GM12891 (cell line): ENCODE measurements around the gene PLA2G2A.

Experiments used
- DNase-seq: peaks from one replicate; pipeline ENCODE4 v3.0.0; 2011; ENCODE audit warnings: low spot score; ENCODE audit not compliant: insufficient read length
- FAIRE-seq: peaks from 2 replicates; lab custom pipeline; 2011; peaks lifted over from hg19 to GRCh38; lab: Jason Lieb, UNC
- PAX5 ChIP-seq: IDR thresholded peaks from 2 replicates; pipeline ENCODE4 v1.6.1; 2011; ENCODE audit warnings: low read length, moderate library complexity, mild to moderate bottlenecking; ENCODE audit not compliant: insufficient read depth, severe bottlenecking
- POLR2A ChIP-seq: IDR thresholded peaks from 2 replicates; pipeline ENCODE4 v1.6.1; 2011; ENCODE audit warnings: low read depth, low read length, control low read depth
- POLR2AphosphoS5 ChIP-seq: IDR thresholded peaks from 2 replicates; pipeline ENCODE4 v1.6.1; 2011; ENCODE audit warnings: low read depth, low read length, control low read depth
- POU2F2 ChIP-seq: IDR thresholded peaks from 2 replicates; pipeline ENCODE4 v1.6.1; 2011; ENCODE audit warnings: low read depth, mild to moderate bottlenecking, control low read depth, low read length, moderate library complexity
- SPI1 ChIP-seq: IDR thresholded peaks from 2 replicates; pipeline ENCODE4 v1.6.1; 2011; ENCODE audit warnings: low read depth, low read length, control low read depth
- TAF1 ChIP-seq: IDR thresholded peaks from 2 replicates; pipeline ENCODE4 v1.6.1; 2011; ENCODE audit warnings: low read depth, low read length, control low read depth

The PLA2G2A gene

DNA sequence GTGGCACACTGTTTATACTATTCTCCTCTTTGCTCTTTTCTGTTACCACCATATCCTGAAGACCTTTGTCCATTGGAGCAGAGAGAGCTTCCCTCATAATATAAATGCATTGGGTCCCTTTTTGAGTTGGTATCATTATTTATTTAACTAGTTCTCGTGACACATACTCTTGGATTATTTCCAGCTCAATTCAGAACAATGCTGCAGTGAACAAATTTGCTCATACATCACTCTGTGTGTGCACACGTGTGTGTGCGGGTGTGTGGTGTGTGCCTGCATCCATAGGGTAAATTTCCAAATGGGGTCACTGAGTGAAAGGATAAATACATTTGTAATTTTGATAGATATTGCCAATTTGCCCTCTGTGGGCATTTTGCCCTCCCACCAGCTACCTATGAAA is 5.8 kb downstream of the PLA2G2A start:
- FAIRE-seq = no peak
- TF ChIP-seq PAX5 = no peak
- no peak for TF ChIP-seq POU2F2
- no peak for TF ChIP-seq SPI1
- no peak for TF ChIP-seq TAF1
- no peak for TF ChIP-seq POLR2AphosphoS5
- TF ChIP-seq POLR2A = no peak
- no peak for DNase-seq

DNA sequence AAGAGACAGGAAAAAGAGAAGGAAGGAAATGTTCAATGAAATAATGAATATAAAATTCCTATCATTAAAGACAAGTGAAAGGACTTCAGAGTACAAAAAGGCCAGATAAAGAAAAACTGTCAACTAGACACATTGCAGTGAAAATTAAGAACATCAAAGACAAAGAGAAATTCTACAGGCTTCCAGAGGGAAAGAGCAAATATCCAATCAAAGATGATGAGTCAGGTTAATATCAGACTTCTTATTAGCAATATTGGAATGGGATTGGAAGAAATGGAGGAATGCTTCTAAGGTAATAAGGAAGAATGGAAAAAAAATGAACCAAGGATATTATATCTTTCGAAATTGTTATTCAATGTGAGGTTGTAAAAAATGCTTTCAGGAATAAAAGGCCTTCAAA is 7.8 kb downstream of the PLA2G2A start:
- DNase-seq (no peak), FAIRE-seq (no peak)
- TF ChIP-seq PAX5 (no peak), POLR2A (no peak), SPI1 (no peak), POU2F2 (no peak), POLR2AphosphoS5 (no peak), TAF1 (no peak)

DNA sequence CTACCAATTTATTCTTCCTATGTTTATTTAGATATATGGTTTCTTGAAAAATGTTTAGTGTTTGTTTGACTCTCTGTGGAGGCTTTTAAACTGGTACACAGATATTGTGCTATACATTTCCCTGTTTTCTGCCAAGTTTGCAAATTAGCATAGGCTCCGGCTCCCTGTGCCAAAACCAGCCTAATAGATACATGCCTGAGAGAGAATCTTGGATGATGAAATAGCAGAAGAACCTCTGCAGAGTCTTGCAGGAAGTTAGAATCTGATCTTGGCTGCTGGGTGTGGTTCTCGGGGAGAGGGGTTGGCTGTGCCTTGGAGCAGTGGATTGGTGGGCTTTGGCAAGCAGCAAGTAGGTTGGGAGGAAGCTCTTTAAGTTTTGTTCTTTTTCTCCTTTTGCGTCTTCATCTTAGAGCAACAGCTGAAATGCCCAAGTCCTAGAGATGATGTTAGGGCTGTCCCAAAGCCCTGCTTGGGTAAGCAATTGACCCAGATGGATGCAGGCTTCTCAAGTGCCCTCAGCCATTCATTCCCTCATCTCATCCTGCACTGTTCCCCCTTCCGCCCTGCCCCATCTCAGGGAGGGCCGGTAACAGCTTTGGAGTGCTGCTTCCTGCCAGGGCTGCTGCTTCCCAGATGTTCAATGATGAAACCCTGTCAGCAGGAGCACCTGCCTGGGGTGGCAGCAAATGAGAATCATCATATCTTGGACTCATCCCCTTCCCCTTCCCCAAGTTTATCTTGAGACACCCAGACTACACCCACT is 9.3 kb downstream of the PLA2G2A start:
- no peak for DNase-seq
- no peak for FAIRE-seq
- no peak for TF ChIP-seq PAX5
- TF ChIP-seq POU2F2 = no peak
- no peak for TF ChIP-seq POLR2A
- no peak for TF ChIP-seq POLR2AphosphoS5
- no peak for TF ChIP-seq SPI1
- TF ChIP-seq TAF1 = no peak

DNA sequence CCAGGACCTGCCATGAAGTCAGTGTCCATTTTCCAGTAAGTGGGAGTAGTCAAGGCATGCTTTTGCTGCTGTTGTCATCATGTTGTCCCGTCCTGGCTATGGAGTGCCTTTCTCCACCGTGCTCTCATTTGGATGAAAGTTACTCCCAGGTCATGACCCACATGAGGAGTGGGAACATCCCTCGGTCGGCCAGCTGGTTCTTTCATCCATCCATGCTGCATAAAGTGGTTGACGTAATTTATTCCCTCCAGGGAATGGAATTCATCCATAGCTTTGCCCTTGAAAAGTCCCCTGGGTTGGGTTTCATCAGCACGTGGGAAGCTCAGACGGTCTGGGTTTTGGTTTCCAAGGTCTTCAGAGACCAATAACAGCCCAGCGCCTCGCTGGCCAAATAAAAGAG is 11.6 kb downstream of the PLA2G2A start:
- no peak for FAIRE-seq

DNA sequence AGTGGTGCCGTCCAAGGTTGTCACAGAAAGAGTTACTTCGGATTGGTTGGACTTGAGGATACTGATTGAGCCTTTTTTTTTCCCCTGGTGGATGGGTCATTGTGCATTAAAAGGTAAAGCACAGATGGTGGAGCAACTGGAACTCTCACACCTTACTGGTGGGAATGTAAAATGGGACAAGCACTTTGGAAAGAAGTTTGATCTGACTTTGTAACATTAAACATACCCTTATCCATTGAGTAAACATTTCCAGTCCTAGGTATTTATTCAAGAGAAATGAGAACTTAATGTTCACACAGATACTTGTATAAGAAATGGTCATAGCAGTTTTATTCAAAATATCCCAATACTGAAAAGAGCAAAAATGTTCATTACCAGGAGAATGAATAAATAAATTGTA is 14.9 kb downstream of the PLA2G2A start:
- DNase-seq (no peak), FAIRE-seq (no peak)
- TF ChIP-seq TAF1 (no peak), PAX5 (no peak), SPI1 (no peak), POLR2A (no peak), POLR2AphosphoS5 (no peak), POU2F2 (no peak)

More for the DNA sequence above, 11.6 kb downstream of the PLA2G2A start:
- no peak for DNase-seq
- TF ChIP-seq SPI1 = no peak
- no peak for TF ChIP-seq TAF1
- no peak for TF ChIP-seq POU2F2
- TF ChIP-seq POLR2AphosphoS5 = no peak
- no peak for TF ChIP-seq PAX5
- TF ChIP-seq POLR2A = no peak

DNA sequence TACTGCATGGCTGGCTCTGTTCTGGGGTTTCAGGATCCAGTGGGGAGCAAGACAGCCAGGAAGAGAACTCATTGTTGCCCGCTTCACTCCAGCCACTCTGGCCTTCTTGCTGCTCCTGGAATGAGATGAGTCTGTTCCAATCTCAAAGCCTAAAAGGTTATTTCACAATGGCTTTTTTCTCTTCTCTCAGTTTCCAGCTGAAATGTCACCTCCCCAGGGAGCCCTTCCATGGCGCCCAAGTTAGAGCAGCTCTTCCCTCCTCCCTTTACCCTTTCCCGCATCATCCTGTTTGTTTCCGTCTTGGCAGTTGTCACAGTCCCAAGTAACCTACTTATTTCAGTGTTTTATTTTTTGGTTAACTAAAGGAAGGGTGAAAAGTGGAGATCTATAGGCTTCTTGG is 15.8 kb downstream of the PLA2G2A start:
- TF ChIP-seq POLR2A (no peak), POLR2AphosphoS5 (no peak), PAX5 (no peak), SPI1 (no peak), TAF1 (no peak)
- no peak for DNase-seq
- FAIRE-seq = no peak

DNA sequence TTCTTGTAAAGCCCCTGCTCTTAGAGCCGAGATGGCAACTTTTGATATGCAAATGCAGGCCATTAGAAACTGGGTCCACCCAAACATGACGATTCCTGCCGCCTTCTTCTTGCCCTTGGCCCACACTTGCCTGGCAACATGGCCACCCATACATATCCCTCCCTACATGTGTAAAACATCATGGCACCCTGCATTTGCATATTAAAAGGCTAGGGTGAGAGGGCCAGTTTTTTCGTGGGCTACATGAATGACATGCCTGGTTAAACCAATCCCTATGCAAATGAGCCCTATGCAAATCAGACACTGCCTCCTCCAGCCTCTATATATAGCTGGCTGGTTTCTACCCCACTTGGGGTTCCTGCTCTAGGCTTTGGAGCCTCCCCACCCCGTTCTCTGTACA is 18.8 kb downstream of the PLA2G2A start:
- no peak for DNase-seq
- TF ChIP-seq POU2F2 (peak; percentile 91), SPI1 (no peak)

DNA sequence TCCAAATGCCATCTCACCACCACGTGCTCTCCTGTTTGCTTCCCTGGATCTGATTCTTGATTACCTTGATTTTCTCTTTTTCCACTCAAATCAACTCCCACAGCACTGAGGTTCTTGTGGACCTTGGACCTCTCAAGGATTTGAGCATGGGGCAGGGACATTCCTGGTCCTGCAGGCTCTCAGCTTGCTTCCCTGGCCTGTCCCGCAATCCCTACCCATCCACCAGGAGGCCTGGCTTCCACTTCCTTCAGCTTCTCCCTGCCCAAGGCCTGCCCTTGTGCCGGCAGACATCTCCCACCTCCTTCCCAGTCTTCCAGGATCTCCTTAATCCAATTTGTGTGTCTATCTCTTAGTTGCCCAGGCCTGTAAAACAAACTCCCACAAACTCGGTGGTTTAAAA is 21.6 kb downstream of the PLA2G2A start:
- TF ChIP-seq POLR2A (no peak), PAX5 (no peak), POU2F2 (no peak), TAF1 (no peak), SPI1 (no peak), POLR2AphosphoS5 (no peak)
- FAIRE-seq = no peak

More for the DNA sequence above, 18.8 kb downstream of the PLA2G2A start:
- no peak for FAIRE-seq

DNA sequence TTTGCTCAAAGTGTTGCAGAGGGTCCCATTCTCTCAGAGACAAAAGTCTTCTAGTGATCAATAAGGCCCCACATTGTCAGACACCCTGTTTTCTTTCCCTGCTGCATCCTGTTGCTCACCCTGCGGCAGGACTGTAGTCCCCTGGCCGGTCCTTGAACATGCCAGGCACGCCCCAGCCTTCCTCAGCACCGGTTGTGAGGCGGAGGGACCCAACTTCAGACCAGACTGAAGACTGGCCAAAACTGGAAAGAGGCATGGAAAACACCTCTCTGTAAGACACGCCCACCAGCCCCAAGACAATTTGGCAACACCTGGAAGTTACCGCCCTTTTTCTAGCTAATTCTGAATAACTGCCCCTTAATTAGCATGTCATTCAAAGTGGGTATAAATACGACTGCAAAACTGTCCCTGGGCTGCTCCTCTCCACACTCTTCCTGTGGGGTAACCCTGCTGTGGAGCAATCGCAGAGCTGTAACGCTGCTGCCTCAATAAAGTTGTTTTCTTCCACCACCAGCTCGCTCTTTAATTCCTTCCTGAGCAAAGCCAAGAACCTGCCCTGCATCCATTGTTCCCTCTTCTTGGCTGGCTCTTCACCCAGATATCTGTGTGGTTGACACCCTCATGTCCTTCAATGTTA is 23.8 kb downstream of the PLA2G2A start:
- FAIRE-seq = no peak
- no peak for DNase-seq
- TF ChIP-seq POLR2AphosphoS5 (no peak), PAX5 (no peak)

More for the DNA sequence above, 21.6 kb downstream of the PLA2G2A start:
- no peak for DNase-seq

DNA sequence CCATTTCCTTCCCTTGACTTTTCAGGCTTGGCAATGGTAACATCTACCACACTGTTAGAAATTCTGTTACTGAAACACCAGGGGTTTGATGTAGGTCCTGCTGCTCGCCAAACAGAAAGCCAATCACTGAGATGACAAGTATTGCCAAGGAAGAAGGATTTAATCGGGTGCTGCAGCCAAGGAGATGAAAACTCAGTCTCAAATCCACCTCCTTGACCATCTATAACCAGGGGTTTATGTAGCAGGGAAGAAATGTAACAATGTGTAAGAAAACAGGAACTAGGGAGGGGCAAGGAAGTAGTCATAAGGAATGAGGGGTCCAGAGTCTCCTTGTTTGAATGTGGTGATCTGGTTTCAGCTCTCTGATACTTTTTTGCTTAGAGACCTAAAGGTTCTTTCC is 25.4 kb downstream of the PLA2G2A start:
- DNase-seq (no peak), FAIRE-seq (no peak)
- TF ChIP-seq PAX5 = no peak
- no peak for TF ChIP-seq POU2F2
- no peak for TF ChIP-seq POLR2AphosphoS5
- no peak for TF ChIP-seq TAF1
- no peak for TF ChIP-seq POLR2A
- no peak for TF ChIP-seq SPI1
